K562 (cell line): ENCODE results near the gene SLC22A1. TPM values are rescaled to one million over a fixed set of nuclear protein-coding genes. Genes with fewer than 3 reads are reported as not detected.
A peak's percentile ranks its signal among the peaks of the same experiment; 100 is the strongest.

ENCODE experiments used
- CBFB ChIP-seq: sonication (generic); formaldehyde crosslinking; IDR thresholded peaks from 2 replicates; pipeline ENCODE4 v1.4.0; 2020; ENCODE audit warnings: mild to moderate bottlenecking, missing genetic modification reagents
- CEBPZ ChIP-seq: fragments of 150-350 bp; IDR thresholded peaks from 2 replicates; pipeline ENCODE4 v1.6.1; 2014; ENCODE audit warnings: low read depth, mild to moderate bottlenecking, low read length, borderline replicate concordance
- FOSL1 ChIP-seq: fragments of 200-800 bp; sonication (Bioruptor generic); conservative IDR thresholded peaks from 2 replicates; pipeline ENCODE4 v1.6.1; 2016; ENCODE audit warnings: missing genetic modification characterization, missing compliant biosample characterization
- FOXA1 ChIP-seq: fragments of 450-650 bp; IDR thresholded peaks from 2 replicates; pipeline ENCODE4 v1.6.1; 2016; ENCODE audit warnings: mild to moderate bottlenecking, borderline replicate concordance
- HDAC2 ChIP-seq: fragments of 450-650 bp; IDR thresholded peaks from 2 replicates; pipeline ENCODE4 v1.6.1; 2016; ENCODE audit warnings: mild to moderate bottlenecking
- HMG20A ChIP-seq: fragments of 450-650 bp; formaldehyde crosslinking; conservative IDR thresholded peaks from 2 replicates; pipeline ENCODE4 v1.4.0; 2020; ENCODE audit warnings: mild to moderate bottlenecking, mixed read lengths
- JUND ChIP-seq, 2 experiments: IDR thresholded peaks; 2 replicates in 1 of 2; 3 replicates in 1 of 2; pipeline ENCODE4 v1.6.1; 2011; ENCODE audit warnings: borderline replicate concordance in 2 of 2, low read depth in 2 of 2, low read length in 2 of 2, improper control_type of control experiment in 1 of 2, missing biosample characterization in 1 of 2, missing genetic modification characterization in 1 of 2, missing genetic modification reagents in 1 of 2
- KDM4B ChIP-seq, 2 experiments: fragments of 450-650 bp in 1 of 2; sonication (generic) in 1 of 2; IDR thresholded peaks; 2 replicates each; pipeline ENCODE4 v1.6.1; 2016 to 2017; ENCODE audit warnings: borderline replicate concordance in 2 of 2, antibody characterized with exemption in 1 of 2, low read depth in 1 of 2, mild to moderate bottlenecking in 1 of 2
- KLF1 ChIP-seq: fragments of 450-650 bp; IDR thresholded peaks from 2 replicates; pipeline ENCODE4 v1.6.1; 2016; ENCODE audit warnings: missing genetic modification characterization, missing compliant biosample characterization
- KLF16 ChIP-seq: IDR thresholded peaks from 2 replicates; pipeline ENCODE4 v1.6.1; 2016; ENCODE audit warnings: antibody characterized with exemption
- MAFG ChIP-seq: fragments of 450-650 bp; conservative IDR thresholded peaks from 2 replicates; pipeline ENCODE4 v1.6.1; 2016; ENCODE audit warnings: missing genetic modification characterization, missing compliant biosample characterization
- MECOM ChIP-seq: fragments of 250-450 bp; sonication (Bioruptor Pico); IDR thresholded peaks from 2 replicates; pipeline ENCODE4 v1.8.0; 2022; ENCODE audit warnings: inconsistent platforms
- MNT ChIP-seq, 2 experiments: fragments of 450-650 bp; conservative IDR thresholded peaks; 2 replicates each; pipeline ENCODE4 v1.6.1; 2017; ENCODE audit warnings: mild to moderate bottlenecking in 2 of 2, moderate library complexity in 2 of 2
- NCOR1 ChIP-seq: fragments of 450-650 bp; IDR thresholded peaks from 2 replicates; pipeline ENCODE4 v1.6.1; 2016; ENCODE audit warnings: mild to moderate bottlenecking, moderate library complexity
- NR2C1 ChIP-seq, 2 experiments: fragments of 450-650 bp; IDR thresholded peaks; 2 replicates each; pipeline ENCODE4 v1.6.1; 2017; ENCODE audit warnings: mild to moderate bottlenecking in 2 of 2, antibody characterized with exemption in 1 of 2, inconsistent platforms in 1 of 2, missing compliant biosample characterization in 1 of 2, missing genetic modification characterization in 1 of 2
- OTX1 ChIP-seq: fragments of 450-650 bp; formaldehyde crosslinking; IDR thresholded peaks from 2 replicates; pipeline ENCODE4 v1.4.0; 2022; ENCODE audit warnings: mild to moderate bottlenecking
- PTTG1 ChIP-seq: fragments of 450-650 bp; IDR thresholded peaks from 2 replicates; pipeline ENCODE4 v1.6.1; 2016; ENCODE audit warnings: low read depth, mild to moderate bottlenecking, missing genetic modification characterization, missing compliant biosample characterization
- RBM34 ChIP-seq: fragments of 200-400 bp; formaldehyde crosslinking; IDR thresholded peaks from 2 replicates; pipeline ENCODE4 v1.6.1; 2018; ENCODE audit warnings: low read length, borderline replicate concordance; ENCODE audit not compliant: insufficient read depth
- TARDBP ChIP-seq: fragments of 450-650 bp; IDR thresholded peaks from 2 replicates; pipeline ENCODE4 v1.6.1; 2016
- ZC3H11A ChIP-seq: IDR thresholded peaks from 2 replicates; pipeline ENCODE4 v1.6.1; 2012; ENCODE audit warnings: low read depth, low read length, improper control_type of control experiment
- polyA plus RNA-seq, 8 experiments: library from polyadenylated mRNA; depleted of rRNA in 4 of 8; stranded (reverse) in 5 of 8; unstranded in 3 of 8; fragments of >200 nt; fragmentation: Nextera tagmentation in 2 of 8; fragmentation: Illumina TruSeq in 1 of 8; extraction: Ambion mirVana in 2 of 8; extraction: Trizol in 1 of 8; gene quantifications; 2 replicates each; pipeline versions ENCODE4 v1.2.1 to v1.2.3, GENCODE V29; 2011 to 2014; ENCODE audit warnings: inconsistent platforms in 1 of 8, missing spikeins in 1 of 8
- total RNA-seq, 7 experiments: library from RNA; depleted of rRNA in 6 of 7; stranded (reverse); fragments of >200 nt in 6 of 7; fragmentation: Illumina TruSeq in 2 of 7; extraction: Trizol in 2 of 7; gene quantifications; 2 replicates each; pipeline versions ENCODE4 v1.2.1 to v1.2.3, GENCODE V29; 2011 to 2021; ENCODE audit warnings: low replicate concordance in 1 of 7

The SLC22A1 gene
- total and polyA plus RNA-seq, 9 of the 15 experiments (the other 6 are each of a cell fraction or from before 2014, with no cell fraction given), result 0.11 to 0.60 (median 0.26) TPM; not detected in 4

GRCh38 chr6:160101277-160102205 lies 20.1 kb upstream of the SLC22A1 start (continued):
- TF ChIP-seq CEBPZ (no peak), HMG20A (CRISPR knock-in tag) (no peak), RBM34 (no peak), CBFB (CRISPR knock-in tag) (peak; percentile 98), NCOR1 (peak; percentile 100), MAFG (no peak; the same call in 1 of the 2 replicates), KLF1 (0 out of 2 replicates have a peak, but pooled peaks have one; percentile 9), NR2C1 (IDR thresholded peaks at IDR 0.05) (0 out of 2 replicates have a peak, but pooled peaks have one; percentile 48), NR2C1 (tag; IDR thresholded peaks at IDR 0.05) (peak; percentile 85), KLF16 (peak; percentile 99), MECOM (peak; percentile 67; the same call in 1 of the 2 replicates), JUND (IDR thresholded peaks at IDR 0.05; ENCODE audit: borderline replicate concordance, low read depth, low read length) (peak; percentile 84), JUND (tag; IDR thresholded peaks at IDR 0.05; ENCODE audit: borderline replicate concordance, low read depth, low read length) (no peak), PTTG1 (tag) (0 out of 2 replicates have a peak, but pooled peaks have one; percentile 3), ZC3H11A (no peak), FOSL1 (tag) (peak; percentile 76), FOXA1 (no peak), TARDBP (no peak; the same call in none of the 2 replicates), KDM4B (IDR thresholded peaks at IDR 0.05; ENCODE audit: borderline replicate concordance in 2 of 2, low read depth in 1 of 2) (peak in 1 of 2 experiments; percentile 48; a peak in 1 of 4 replicates), HDAC2 (peak; percentile 98), OTX1 (CRISPR knock-in tag) (0 out of 2 replicates have a peak, but pooled peaks have one; percentile 3), MNT (conservative IDR thresholded peaks at IDR 0.05) (peak; percentile 66 to 91)
